Muscle layer of colon (tissue), 2 donors: Measurements from ENCODE around the gene PXYLP1.

Experiments used
- H3K27ac ChIP-seq: one replicate; pipeline ENCODE4 v1.7.0; 2013; ENCODE audit warnings: low read depth, mild to moderate bottlenecking, low read length, moderate library complexity
- H3K27me3 ChIP-seq, 2 donors: one replicate each; pipeline ENCODE4 v1.7.0; 2013; ENCODE audit warnings: low read length in 2 of 2, mild to moderate bottlenecking in 2 of 2; ENCODE audit not compliant: insufficient read depth in 2 of 2, control insufficient read depth in 1 of 2
- H3K36me3 ChIP-seq: one replicate; pipeline ENCODE4 v1.7.0; 2013; ENCODE audit warnings: mild to moderate bottlenecking, low read length; ENCODE audit not compliant: insufficient read depth
- H3K4me1 ChIP-seq: one replicate; pipeline ENCODE4 v1.7.0; 2013; ENCODE audit warnings: mild to moderate bottlenecking, low read length; ENCODE audit not compliant: insufficient read depth
- H3K4me3 ChIP-seq, 2 donors: one replicate each; pipeline ENCODE4 v1.7.0; 2013; ENCODE audit warnings: low read length in 2 of 2, low read depth in 1 of 2, mild to moderate bottlenecking in 1 of 2, moderate library complexity in 1 of 2
- H3K9ac ChIP-seq: one replicate; pipeline ENCODE4 v1.7.0; 2013; ENCODE audit warnings: low read length
- H3K9me3 ChIP-seq: one replicate; pipeline ENCODE4 v1.7.0; 2013; ENCODE audit warnings: mild to moderate bottlenecking, low read length
- donor health status: abdominal sarcoma.
- donor health status: Adenocarcinoma of cecum.

Gene PXYLP1

DNA sequence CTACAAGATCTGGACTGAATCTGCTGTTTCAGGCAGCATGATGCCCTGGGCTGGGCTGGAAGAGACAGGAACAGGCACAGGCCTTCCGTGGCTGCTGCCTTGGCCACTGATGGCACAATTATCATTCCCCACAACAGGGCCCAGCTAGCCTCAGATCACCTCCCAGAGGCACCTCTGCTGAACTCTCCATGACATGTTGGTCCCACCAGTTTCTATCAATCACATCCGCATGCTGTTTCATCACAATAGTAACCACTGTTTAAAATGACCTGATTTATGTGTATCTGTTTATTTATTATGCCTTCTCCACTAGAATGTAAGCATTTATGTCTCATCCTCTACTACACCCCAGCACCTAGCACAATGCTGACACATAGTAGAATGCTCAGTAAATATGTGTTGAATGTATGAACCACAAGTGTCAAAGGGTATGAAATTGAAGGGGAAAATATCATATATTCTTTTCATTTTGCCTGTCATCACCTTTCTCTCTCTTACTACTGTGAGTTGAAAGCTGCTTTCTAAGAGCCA lies 104.0 kb downstream of the PXYLP1 start:
- H3K4me3 ChIP-seq = no peak overlapping the region
- H3K9ac ChIP-seq = no peak overlapping the region
- no peaks in the 10 kb centered on the region for H3K36me3 ChIP-seq
- no peaks in the 10 kb centered on the region for H3K9me3 ChIP-seq
- H3K27me3 ChIP-seq = no peaks in the 10 kb centered on the region
- no peaks in the 10 kb centered on the region for H3K4me1 ChIP-seq
- H3K27ac ChIP-seq = no peak overlapping the region

- Histone ChIP-seq H3K27ac (no peak overlapping the region), H3K36me3 (no peaks in the 10 kb centered on the region), H3K4me1 (no peaks in the 10 kb centered on the region), H3K27me3 (no peaks in the 10 kb centered on the region), H3K4me3 (no peak overlapping the region), H3K9ac (no peak overlapping the region), H3K9me3 (no peaks in the 10 kb centered on the region)
These were observed 105.3 kb downstream of the PXYLP1 start for GRCh38 chr3:141336672-141337522.

DNA sequence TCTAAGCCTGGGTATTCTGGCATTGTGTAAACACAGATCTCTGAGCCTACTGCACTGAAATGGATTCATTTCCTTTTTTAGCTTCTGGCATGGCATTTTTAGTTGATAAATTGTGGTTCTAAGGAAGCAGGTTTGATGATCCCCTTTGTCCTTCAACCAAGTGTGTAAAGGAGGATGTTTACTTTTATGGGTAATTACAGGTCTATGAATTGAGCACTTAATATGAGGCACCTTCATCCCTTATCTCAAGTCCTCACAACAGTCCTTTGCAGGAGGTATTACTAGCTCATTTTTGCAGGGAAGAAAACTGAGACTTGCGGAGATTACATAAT lies 105.9 kb downstream of the PXYLP1 start:
- no peaks in the 10 kb centered on the region for H3K4me1 ChIP-seq
- no peaks in the 10 kb centered on the region for H3K9me3 ChIP-seq
- no peaks in the 10 kb centered on the region for H3K27me3 ChIP-seq
- H3K9ac ChIP-seq = no peak overlapping the region
- H3K36me3 ChIP-seq = no peaks in the 10 kb centered on the region
- H3K4me3 ChIP-seq = no peak overlapping the region
- H3K27ac ChIP-seq = no peak overlapping the region

DNA sequence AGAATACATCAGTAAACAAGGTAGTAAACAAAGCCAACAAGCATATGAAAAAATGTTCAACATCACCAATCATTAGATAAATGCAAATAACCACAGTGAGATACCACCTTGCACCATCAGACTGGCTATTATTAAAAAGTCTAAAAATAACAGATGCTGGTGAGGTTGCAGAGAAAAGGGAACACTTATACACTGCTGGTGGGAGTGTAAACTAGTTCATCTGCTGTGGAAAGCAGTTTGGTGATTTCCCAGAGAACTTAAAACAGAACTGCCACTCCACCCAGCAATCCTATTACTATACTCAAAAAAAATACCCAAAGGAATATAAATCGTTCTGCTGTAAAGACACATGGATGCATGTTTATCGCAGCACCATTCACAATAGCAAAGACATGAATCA lies 106.4 kb downstream of the PXYLP1 start:
- H3K9me3 ChIP-seq = no peaks in the 10 kb centered on the region
- H3K4me1 ChIP-seq = no peaks in the 10 kb centered on the region
- H3K27me3 ChIP-seq = no peaks in the 10 kb centered on the region
- no peak overlapping the region for H3K4me3 ChIP-seq
- no peak overlapping the region for H3K9ac ChIP-seq
- no peaks in the 10 kb centered on the region for H3K36me3 ChIP-seq
- H3K27ac ChIP-seq = no peak overlapping the region

- H3K9me3 ChIP-seq = no peaks in the 10 kb centered on the region
- no peaks in the 10 kb centered on the region for H3K36me3 ChIP-seq
- H3K4me3 ChIP-seq = no peak overlapping the region
- no peaks in the 10 kb centered on the region for H3K4me1 ChIP-seq
- H3K27ac ChIP-seq = no peak overlapping the region
- H3K9ac ChIP-seq = no peak overlapping the region
- H3K27me3 ChIP-seq = no peaks in the 10 kb centered on the region
These were observed 107.3 kb downstream of the PXYLP1 start for GRCh38 chr3:141338881-141339280.

DNA sequence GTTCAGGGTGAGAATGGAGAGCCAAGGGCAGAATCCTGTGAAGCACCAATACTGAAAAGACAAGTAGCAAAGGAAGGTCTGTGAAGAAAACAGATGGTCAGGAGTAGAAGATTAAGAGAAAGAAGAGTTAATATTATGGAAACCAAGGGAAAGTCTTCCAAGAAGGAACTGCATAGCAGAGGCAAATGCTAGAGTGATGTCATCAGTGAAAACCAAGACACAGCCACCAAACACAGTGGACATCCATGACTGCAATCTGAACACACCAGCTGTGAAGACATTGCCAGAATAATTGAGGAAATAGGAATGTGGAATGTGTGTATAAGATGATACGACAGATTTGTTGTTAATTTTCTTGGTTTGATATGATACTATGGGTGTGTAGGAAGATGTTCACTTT lies 109.9 kb downstream of the PXYLP1 start:
- Histone ChIP-seq H3K4me1 (no peaks in the 10 kb centered on the region), H3K9me3 (no peaks in the 10 kb centered on the region), H3K27ac (no peak overlapping the region), H3K9ac (no peak overlapping the region), H3K4me3 (no peak overlapping the region), H3K36me3 (no peaks in the 10 kb centered on the region), H3K27me3 (no peaks in the 10 kb centered on the region)

DNA sequence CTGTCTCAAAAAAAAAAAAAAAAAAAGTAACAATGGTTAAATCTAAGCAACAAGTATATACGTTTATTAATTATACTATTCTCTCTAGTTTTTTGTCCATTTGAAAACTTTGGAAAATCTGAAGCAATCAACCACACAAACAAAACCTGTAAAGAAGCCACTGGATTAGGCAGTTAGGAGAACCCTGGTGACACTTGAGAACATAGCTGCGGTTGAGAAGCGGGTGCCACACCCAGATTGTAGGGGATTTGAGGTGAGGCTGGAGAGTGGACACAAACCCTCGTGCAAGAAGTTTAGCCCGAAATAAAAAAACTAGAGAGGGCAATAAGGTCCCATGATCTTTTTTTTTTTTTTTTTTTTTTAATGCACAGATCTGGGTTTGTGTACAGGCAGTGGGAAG lies 110.8 kb downstream of the PXYLP1 start:
- H3K9me3 ChIP-seq = no peaks in the 10 kb centered on the region
- H3K4me1 ChIP-seq = no peaks in the 10 kb centered on the region
- no peaks in the 10 kb centered on the region for H3K27me3 ChIP-seq
- no peak overlapping the region for H3K27ac ChIP-seq
- no peaks in the 10 kb centered on the region for H3K36me3 ChIP-seq
- no peak overlapping the region for H3K9ac ChIP-seq
- H3K4me3 ChIP-seq = no peak overlapping the region

DNA sequence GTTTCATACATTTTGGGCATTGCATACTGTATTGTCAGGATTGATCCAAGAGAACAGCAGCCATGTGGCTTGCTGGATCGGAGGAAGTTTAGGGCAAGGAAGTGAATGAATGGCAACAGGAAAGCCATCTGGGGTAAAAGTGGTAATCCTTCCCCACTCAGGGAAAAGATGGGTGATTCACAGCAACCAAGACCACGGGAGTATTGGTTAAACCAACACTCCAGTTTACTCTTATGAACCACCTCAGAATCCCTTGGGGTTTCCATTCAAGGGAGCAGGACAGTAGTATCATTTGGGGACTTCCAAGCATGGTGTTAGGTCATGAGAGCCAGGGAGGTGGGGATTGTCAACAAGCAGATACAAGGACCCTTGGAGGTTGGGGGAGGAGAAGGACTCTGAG lies 111.5 kb downstream of the PXYLP1 start:
- Histone ChIP-seq H3K36me3 (no peaks in the 10 kb centered on the region), H3K9ac (no peak overlapping the region), H3K27me3 (no peaks in the 10 kb centered on the region), H3K9me3 (no peaks in the 10 kb centered on the region), H3K27ac (no peak overlapping the region), H3K4me3 (no peak overlapping the region), H3K4me1 (no peaks in the 10 kb centered on the region)

DNA sequence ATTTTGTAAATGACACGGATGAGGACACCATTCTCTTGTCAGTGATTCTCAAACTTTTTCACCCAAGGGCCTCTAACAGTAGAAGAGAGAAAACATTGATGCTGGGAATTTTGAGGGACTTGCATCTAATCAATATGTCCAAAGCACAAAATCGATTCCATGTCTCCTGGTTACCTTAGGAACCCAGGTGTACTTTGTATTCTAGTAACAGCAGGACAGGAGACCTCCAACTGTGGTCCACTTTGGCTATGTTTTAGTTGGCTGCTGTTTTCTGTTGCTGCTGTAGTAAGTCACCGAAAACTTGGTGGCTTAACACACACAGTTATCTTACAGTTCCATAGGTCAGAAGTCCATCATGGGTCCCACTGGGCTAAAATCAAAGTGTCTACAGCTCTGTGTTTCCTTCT lies 112.2 kb downstream of the PXYLP1 start:
- Histone ChIP-seq H3K9me3 (no peaks in the 10 kb centered on the region), H3K9ac (no peak overlapping the region), H3K4me3 (no peak overlapping the region), H3K4me1 (no peaks in the 10 kb centered on the region), H3K27ac (no peak overlapping the region), H3K27me3 (no peaks in the 10 kb centered on the region), H3K36me3 (no peaks in the 10 kb centered on the region)
